Activated B cell treated with CpG ODN at 0.5 μM for 24 hours (primary cell): ENCODE results near the gene ITIH3. TPM values are rescaled to one million over a fixed set of nuclear protein-coding genes. Genes with fewer than 3 reads are reported as not detected.

Experiments used
- ATAC-seq: fragments of 200-7000 bp; cut with Tn5 transposase; one replicate; pipeline ENCODE4 v1.10.0; 2021; ENCODE audit warnings: low read depth, mild to moderate bottlenecking, moderate library complexity
- CTCF ChIA-PET: fragments of 350-600 bp; sonication (Branson Sonifier 250); formaldehyde crosslinking; loops from one replicate; lab custom pipeline; 2021; ENCODE audit warnings: antibody characterized with exemption; lab: Charles Lee
- POLR2A ChIA-PET: fragments of 350-600 bp; sonication (Branson Sonifier 250); formaldehyde crosslinking; loops from one replicate; lab custom pipeline; 2021; ENCODE audit warnings: antibody characterized with exemption; lab: Charles Lee
- DNase-seq: peaks from one replicate; pipeline ENCODE4 v3.0.0; 2022
- H3K27ac Mint-ChIP-seq: one replicate; pipeline ENCODE4 v1.8.0; 2020; ENCODE audit warnings: mixed read lengths
- H3K27me3 Mint-ChIP-seq: one replicate; pipeline ENCODE4 v1.8.0; 2021; ENCODE audit warnings: mixed read lengths
- H3K36me3 Mint-ChIP-seq: one replicate; pipeline ENCODE4 v1.8.0; 2021; ENCODE audit warnings: low read depth, mixed read lengths
- H3K4me1 Mint-ChIP-seq: one replicate; pipeline ENCODE4 v1.8.0; 2021; ENCODE audit warnings: mixed read lengths
- H3K4me3 Mint-ChIP-seq: one replicate; pipeline ENCODE4 v1.8.0; 2020; ENCODE audit warnings: mild to moderate bottlenecking, mixed read lengths
- H3K9me3 Mint-ChIP-seq: one replicate; pipeline ENCODE4 v1.8.0; 2020; ENCODE audit warnings: mixed read lengths
- intact Hi-C: fragments of 100-400 bp; cut with micrococcal nuclease; formaldehyde crosslinking; loops from one replicate; pipeline ENCODE4 v1.15.1; 2024
- total RNA-seq: library from RNA; stranded (reverse); gene quantifications from 2 replicates; pipeline ENCODE4 v1.2.3, GENCODE V29; 2022
- TF ChIP-seq, protein P1 (sequence below): fragments of 200-600 bp; IDR thresholded peaks from one replicate; pipeline ENCODE4 v1.8.0; 2022; ENCODE audit warnings: antibody characterized with exemption, mild to moderate bottlenecking

The ITIH3 gene
- total RNA-seq, 1 donor from 2014 or later, result not detected

- no peak for DNase-seq
- intact Hi-C loops, result no loop called here
- ChIA-PET CTCF (no interaction called here), POLR2A (no interaction called here)
- Mint-ChIP-seq H3K4me1 (no peaks in the 10 kb centered on the region), H3K4me3 (no peak overlapping the region), H3K27me3 (no peaks in the 10 kb centered on the region), H3K36me3 (no peaks in the 10 kb centered on the region), H3K27ac (no peak overlapping the region), H3K9me3 (no peaks in the 10 kb centered on the region)
- no peak for ATAC-seq
- TF ChIP-seq, protein P1, sequence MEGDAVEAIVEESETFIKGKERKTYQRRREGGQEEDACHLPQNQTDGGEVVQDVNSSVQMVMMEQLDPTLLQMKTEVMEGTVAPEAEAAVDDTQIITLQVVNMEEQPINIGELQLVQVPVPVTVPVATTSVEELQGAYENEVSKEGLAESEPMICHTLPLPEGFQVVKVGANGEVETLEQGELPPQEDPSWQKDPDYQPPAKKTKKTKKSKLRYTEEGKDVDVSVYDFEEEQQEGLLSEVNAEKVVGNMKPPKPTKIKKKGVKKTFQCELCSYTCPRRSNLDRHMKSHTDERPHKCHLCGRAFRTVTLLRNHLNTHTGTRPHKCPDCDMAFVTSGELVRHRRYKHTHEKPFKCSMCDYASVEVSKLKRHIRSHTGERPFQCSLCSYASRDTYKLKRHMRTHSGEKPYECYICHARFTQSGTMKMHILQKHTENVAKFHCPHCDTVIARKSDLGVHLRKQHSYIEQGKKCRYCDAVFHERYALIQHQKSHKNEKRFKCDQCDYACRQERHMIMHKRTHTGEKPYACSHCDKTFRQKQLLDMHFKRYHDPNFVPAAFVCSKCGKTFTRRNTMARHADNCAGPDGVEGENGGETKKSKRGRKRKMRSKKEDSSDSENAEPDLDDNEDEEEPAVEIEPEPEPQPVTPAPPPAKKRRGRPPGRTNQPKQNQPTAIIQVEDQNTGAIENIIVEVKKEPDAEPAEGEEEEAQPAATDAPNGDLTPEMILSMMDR, result no peak
Measured at GRCh38 chr3:52786330-52787215, 8.0 kb upstream of the ITIH3 start.

DNA sequence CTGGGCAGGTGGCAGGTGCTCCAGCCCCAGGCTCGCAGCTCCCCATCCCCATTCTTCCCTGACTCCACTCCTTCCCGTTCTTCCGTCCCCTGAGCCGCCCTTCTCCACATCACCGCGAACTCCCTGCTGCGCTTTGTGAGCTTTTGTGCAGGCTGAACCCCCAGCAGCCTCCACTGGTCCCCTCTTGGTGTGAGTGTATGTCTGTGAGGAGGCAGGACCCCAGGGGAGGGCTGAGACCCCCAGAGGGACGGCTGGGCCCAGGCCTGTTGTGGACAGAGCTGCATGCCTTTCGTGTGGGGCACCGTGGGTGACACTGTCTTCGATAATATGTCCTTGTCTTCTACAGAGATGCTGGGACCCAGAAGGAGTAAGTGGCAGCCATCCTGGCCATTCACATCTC is 7.3 kb upstream of the ITIH3 start:
- CTCF ChIA-PET, result no interaction called here
- intact Hi-C loops, result no loop called here
- H3K4me1 Mint-ChIP-seq, result no peaks in the 10 kb centered on the region
- no peaks in the 10 kb centered on the region for H3K27me3 Mint-ChIP-seq
- H3K9me3 Mint-ChIP-seq, result no peaks in the 10 kb centered on the region
- no peak overlapping the region for H3K27ac Mint-ChIP-seq
- H3K4me3 Mint-ChIP-seq, result no peak overlapping the region
- no peak for ATAC-seq
- POLR2A ChIA-PET, result no interaction called here
- no peak for DNase-seq
- H3K36me3 Mint-ChIP-seq, result no peaks in the 10 kb centered on the region
- TF ChIP-seq, protein P1, result no peak

GRCh38 chr3:52787672-52788625 is 6.6 kb upstream of the ITIH3 start:
- no peaks in the 10 kb centered on the region for H3K36me3 Mint-ChIP-seq
- POLR2A ChIA-PET, result no interaction called here
- CTCF ChIA-PET, result no interaction called here
- TF ChIP-seq, protein P1, result no peak
- H3K27ac Mint-ChIP-seq, result no peak overlapping the region
- H3K4me1 Mint-ChIP-seq, result no peaks in the 10 kb centered on the region
- no peak overlapping the region for H3K4me3 Mint-ChIP-seq
- ATAC-seq (no peak), DNase-seq (no peak)
- intact Hi-C loops, result no loop called here
- H3K27me3 Mint-ChIP-seq, result no peaks in the 10 kb centered on the region
- no peaks in the 10 kb centered on the region for H3K9me3 Mint-ChIP-seq

DNA sequence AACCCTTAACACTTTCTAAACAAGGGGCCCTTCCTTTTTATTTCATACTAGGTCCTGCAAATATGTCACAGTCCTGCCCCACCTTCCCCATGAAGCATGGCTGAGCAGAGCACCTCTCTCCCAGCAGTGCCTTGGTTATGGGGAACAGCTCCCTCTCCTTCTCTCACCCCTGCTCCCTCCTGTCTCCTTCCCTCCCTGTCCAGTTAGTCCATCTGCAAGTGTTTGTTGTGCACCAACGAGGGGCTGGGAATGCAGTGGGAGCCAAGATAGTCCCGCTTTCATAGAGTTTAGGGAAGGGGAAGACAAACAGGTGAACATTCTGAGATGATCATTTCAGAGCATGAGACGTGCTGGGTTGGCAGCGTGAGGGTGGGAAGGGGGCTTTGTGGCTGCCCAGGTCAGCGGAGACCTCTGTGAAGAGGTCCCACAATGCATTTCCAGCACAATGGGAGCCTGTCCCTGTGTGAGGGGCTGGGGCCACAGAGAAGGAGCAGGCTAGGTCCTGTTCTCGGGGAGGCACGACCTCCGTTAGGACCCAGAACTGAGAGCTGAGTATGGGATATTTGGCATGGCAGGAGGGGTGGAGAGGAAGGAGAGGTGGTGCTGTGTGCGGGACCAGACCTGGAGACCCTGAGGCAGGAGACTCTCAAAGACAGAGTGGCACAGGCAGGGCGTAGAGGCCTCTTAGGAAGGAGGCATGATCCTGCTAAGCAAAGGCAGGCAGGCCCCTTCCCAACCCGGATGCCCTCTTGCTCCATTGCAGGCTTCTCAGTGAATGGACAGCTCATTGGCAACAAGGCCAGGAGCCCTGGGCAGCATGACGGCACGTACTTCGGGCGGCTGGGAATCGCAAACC is 5.5 kb upstream of the ITIH3 start:
- intact Hi-C loops, result no loop called here
- ChIA-PET CTCF (no interaction called here), POLR2A (no interaction called here)
- H3K27me3 Mint-ChIP-seq, result no peaks in the 10 kb centered on the region
- no peaks in the 10 kb centered on the region for H3K36me3 Mint-ChIP-seq
- ATAC-seq, result no peak
- no peak overlapping the region for H3K27ac Mint-ChIP-seq
- no peak overlapping the region for H3K4me3 Mint-ChIP-seq
- no peak for DNase-seq
- H3K4me1 Mint-ChIP-seq, result no peaks in the 10 kb centered on the region
- no peaks in the 10 kb centered on the region for H3K9me3 Mint-ChIP-seq
- TF ChIP-seq, protein P1, result no peak
